Keratinocyte (primary cell): ENCODE measurements around the gene ETF1. TPM values are rescaled to one million over a fixed set of nuclear protein-coding genes. Genes with fewer than 3 reads are reported as not detected.

ENCODE experiments used
- DNase-seq: peaks from one replicate; pipeline ENCODE4 v3.0.0-alpha.2; 2011; ENCODE audit warnings: low read depth, missing footprints, low spot score
- FAIRE-seq: peaks from 2 replicates; lab custom pipeline; 2011; peaks lifted over from hg19 to GRCh38; lab: Jason Lieb, UNC
- H2AFZ ChIP-seq: 2 replicates; pipeline ENCODE4 v1.6.0; 2012; ENCODE audit warnings: low read length, control low read depth, inconsistent platforms; ENCODE audit not compliant: control insufficient read depth
- H3K27ac ChIP-seq: 2 replicates; pipeline ENCODE4 v1.5.1; 2011; ENCODE audit warnings: low read length; ENCODE audit not compliant: control insufficient read depth, insufficient read depth
- H3K27me3 ChIP-seq: 3 replicates; pipeline ENCODE4 v1.6.0; 2011; ENCODE audit warnings: low read length; ENCODE audit not compliant: control insufficient read depth, insufficient read depth; ENCODE audit errors: extremely low read depth
- H3K36me3 ChIP-seq, 2 experiments: 2 replicates in 1 of 2; 3 replicates in 1 of 2; pipeline ENCODE4 v1.5.1; 2011; ENCODE audit warnings: low read length in 2 of 2, mild to moderate bottlenecking in 1 of 2; ENCODE audit not compliant: control insufficient read depth in 2 of 2, insufficient read depth in 2 of 2; ENCODE audit errors: extremely low read depth in 1 of 2
- H3K4me1 ChIP-seq: 3 replicates; pipeline ENCODE4 v1.5.1; 2011; ENCODE audit warnings: low read length; ENCODE audit not compliant: control insufficient read depth, insufficient read depth; ENCODE audit errors: extremely low read depth
- H3K4me2 ChIP-seq: 3 replicates; pipeline ENCODE4 v1.6.0; 2011; ENCODE audit warnings: low read depth, low read length; ENCODE audit not compliant: control insufficient read depth, insufficient read depth; ENCODE audit errors: extremely low read depth
- H3K4me3 ChIP-seq, 3 experiments: fragments of 200-600 bp in 1 of 3; sonication (generic) in 1 of 3; 2 replicates in 2 of 3; 3 replicates in 1 of 3; pipeline ENCODE4 v1.5.1; 2011 to 2016; ENCODE audit warnings: low read length in 3 of 3, mild to moderate bottlenecking in 3 of 3, control low read depth in 2 of 3, inconsistent platforms in 1 of 3, low read depth in 1 of 3, mixed read lengths in 1 of 3, mixed run types in 1 of 3, moderate library complexity in 1 of 3; ENCODE audit not compliant: control insufficient read depth in 2 of 3, insufficient read depth in 2 of 3; ENCODE audit errors: extremely low read depth in 1 of 3
- H3K79me2 ChIP-seq: 2 replicates; pipeline ENCODE4 v1.6.0; 2012; ENCODE audit warnings: low read length; ENCODE audit not compliant: control insufficient read depth, insufficient read depth
- H3K9ac ChIP-seq: 3 replicates; pipeline ENCODE4 v1.6.0; 2011; ENCODE audit warnings: low read length; ENCODE audit not compliant: control insufficient read depth, insufficient read depth; ENCODE audit errors: extremely low read depth
- H3K9me1 ChIP-seq: 3 replicates; pipeline ENCODE4 v1.6.0; 2011; ENCODE audit warnings: low read length; ENCODE audit not compliant: control insufficient read depth, insufficient read depth; ENCODE audit errors: extremely low read depth
- H3K9me3 ChIP-seq: 2 replicates; pipeline ENCODE4 v1.5.1; 2012; ENCODE audit warnings: low read depth, low read length; ENCODE audit not compliant: control insufficient read depth
- H4K20me1 ChIP-seq: 3 replicates; pipeline ENCODE4 v1.6.0; 2011; ENCODE audit warnings: low read length; ENCODE audit not compliant: control insufficient read depth, insufficient read depth; ENCODE audit errors: extremely low read depth
- EZH2 ChIP-seq: IDR thresholded peaks from one replicate; pipeline ENCODE4 v1.6.1; 2012; ENCODE audit warnings: inconsistent platforms, mild to moderate bottlenecking, low read length, moderate library complexity
- dilution Hi-C: fragments of 300-500 bp; cut with MboI; formaldehyde crosslinking; loops from one replicate; pipeline ENCODE4 v1.7.0; 2020; ENCODE audit warnings: low sequenced_read_pairs; ENCODE audit not compliant: extremely low pct_ligation_motif_present
- polyA plus RNA-seq, 5 experiments: library from polyadenylated mRNA; depleted of rRNA in 3 of 5; stranded (reverse) in 3 of 5; stranded (forward) in 1 of 5; unstranded in 1 of 5; fragments of >200 nt; gene quantifications; 1 replicate in 1 of 5; 2 replicates in 3 of 5; 3 replicates in 1 of 5; pipeline versions ENCODE4 v1.2.1 to v1.2.3, GENCODE V29; 2011 to 2012; ENCODE audit warnings: missing spikeins in 2 of 5, low read depth in 1 of 5, low replicate concordance in 1 of 5
- TF ChIP-seq, protein P1 (sequence below), 3 experiments: IDR thresholded peaks in 1 of 3; conservative IDR thresholded peaks in 1 of 3; optimal IDR thresholded peaks in 1 of 3; 2 replicates in 2 of 3; 3 replicates in 1 of 3; pipeline versions ENCODE3 to v1.5.1; 2011; ENCODE audit warnings: low read length in 3 of 3, mild to moderate bottlenecking in 3 of 3, moderate library complexity in 2 of 3, control low read depth in 1 of 3, inconsistent platforms in 1 of 3; ENCODE audit not compliant: insufficient read depth in 2 of 3; ENCODE audit errors: extremely low read depth in 1 of 3

The ETF1 gene
- polyA plus RNA-seq, 1 donor (not counting 4 experiments of a cell fraction or from before 2014, with no cell fraction given): 137 TPM

DNA sequence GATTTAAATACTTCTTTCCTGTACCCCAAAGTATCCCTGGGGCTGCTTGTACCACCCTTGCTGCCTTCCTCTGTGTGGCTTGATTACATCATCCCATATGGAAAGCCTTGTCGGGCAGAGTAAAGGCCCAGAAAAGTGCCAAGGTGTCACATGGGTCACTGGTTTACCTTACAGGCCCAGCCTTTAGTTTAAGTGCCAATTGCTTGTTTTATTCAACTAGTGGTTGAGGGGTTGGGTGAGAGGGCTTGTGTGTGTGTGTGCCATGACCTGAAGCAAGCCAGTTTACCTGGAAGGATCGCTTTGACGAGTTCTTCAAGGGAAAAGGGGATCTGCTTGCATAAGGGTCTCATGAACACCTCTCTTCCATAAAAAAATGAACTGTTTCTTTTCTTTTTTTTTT lies 39.9 kb upstream of the ETF1 start:
- no peaks in the 10 kb centered on the region for H3K27me3 ChIP-seq
- no peaks in the 10 kb centered on the region for H4K20me1 ChIP-seq
- H3K4me1 ChIP-seq: no peaks in the 10 kb centered on the region
- no peak overlapping the region for H3K27ac ChIP-seq
- H3K9me3 ChIP-seq: no peaks in the 10 kb centered on the region
- dilution Hi-C loops: no loop called here
- TF ChIP-seq, protein P1, sequence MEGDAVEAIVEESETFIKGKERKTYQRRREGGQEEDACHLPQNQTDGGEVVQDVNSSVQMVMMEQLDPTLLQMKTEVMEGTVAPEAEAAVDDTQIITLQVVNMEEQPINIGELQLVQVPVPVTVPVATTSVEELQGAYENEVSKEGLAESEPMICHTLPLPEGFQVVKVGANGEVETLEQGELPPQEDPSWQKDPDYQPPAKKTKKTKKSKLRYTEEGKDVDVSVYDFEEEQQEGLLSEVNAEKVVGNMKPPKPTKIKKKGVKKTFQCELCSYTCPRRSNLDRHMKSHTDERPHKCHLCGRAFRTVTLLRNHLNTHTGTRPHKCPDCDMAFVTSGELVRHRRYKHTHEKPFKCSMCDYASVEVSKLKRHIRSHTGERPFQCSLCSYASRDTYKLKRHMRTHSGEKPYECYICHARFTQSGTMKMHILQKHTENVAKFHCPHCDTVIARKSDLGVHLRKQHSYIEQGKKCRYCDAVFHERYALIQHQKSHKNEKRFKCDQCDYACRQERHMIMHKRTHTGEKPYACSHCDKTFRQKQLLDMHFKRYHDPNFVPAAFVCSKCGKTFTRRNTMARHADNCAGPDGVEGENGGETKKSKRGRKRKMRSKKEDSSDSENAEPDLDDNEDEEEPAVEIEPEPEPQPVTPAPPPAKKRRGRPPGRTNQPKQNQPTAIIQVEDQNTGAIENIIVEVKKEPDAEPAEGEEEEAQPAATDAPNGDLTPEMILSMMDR (optimal IDR thresholded peaks at IDR 0.05 in 1 of 3, IDR thresholded peaks at IDR 0.05 in 1 of 3, conservative IDR thresholded peaks at IDR 0.05 in 1 of 3; ENCODE audit: extremely low read depth in 1 of 3, insufficient read depth in 2 of 3, low read length in 3 of 3): no peak
- no peak for TF ChIP-seq EZH2
- DNase-seq (no peak), FAIRE-seq (no peak)
- no peaks in the 10 kb centered on the region for H3K36me3 ChIP-seq
- H2AFZ ChIP-seq: no peak overlapping the region
- no peak overlapping the region for H3K9ac ChIP-seq
- no peaks in the 10 kb centered on the region for H3K9me1 ChIP-seq
- no peaks in the 10 kb centered on the region for H3K79me2 ChIP-seq
- H3K4me3 ChIP-seq: no peak overlapping the region
- H3K4me2 ChIP-seq: no peak overlapping the region

DNA sequence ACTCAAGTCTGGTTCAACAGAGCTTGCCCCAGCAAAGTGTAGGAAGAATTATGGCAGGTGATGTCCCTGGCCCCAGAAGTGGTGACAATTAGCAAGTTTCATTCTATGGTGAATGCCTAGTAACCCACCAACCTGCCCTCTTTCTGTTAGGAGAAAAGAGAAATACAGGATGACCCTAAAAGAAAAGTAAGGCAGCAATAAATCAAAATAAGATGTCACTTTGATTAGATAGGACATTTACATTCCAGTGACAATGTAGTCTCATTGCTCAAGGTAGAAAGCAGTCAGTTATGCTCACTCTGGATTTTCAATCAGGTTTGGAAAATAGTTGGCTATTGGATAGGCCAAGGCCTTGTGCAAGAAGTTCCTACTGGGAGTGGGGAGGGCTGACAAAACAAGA lies 37.7 kb upstream of the ETF1 start:
- Histone ChIP-seq H3K27ac (no peak overlapping the region), H3K4me2 (no peak overlapping the region), H3K36me3 (no peaks in the 10 kb centered on the region), H4K20me1 (no peaks in the 10 kb centered on the region), H3K79me2 (no peaks in the 10 kb centered on the region), H3K27me3 (no peaks in the 10 kb centered on the region), H3K9ac (no peak overlapping the region), H3K4me1 (peaks cover 3% of the 10 kb centered on the region), H3K9me3 (no peaks in the 10 kb centered on the region), H2AFZ (no peak overlapping the region), H3K9me1 (no peaks in the 10 kb centered on the region), H3K4me3 (no peak overlapping the region)
- no peak for FAIRE-seq
- no peak for DNase-seq
- no peak for TF ChIP-seq EZH2
- TF ChIP-seq, protein P1 (optimal IDR thresholded peaks at IDR 0.05 in 1 of 3, IDR thresholded peaks at IDR 0.05 in 1 of 3, conservative IDR thresholded peaks at IDR 0.05 in 1 of 3; ENCODE audit: extremely low read depth in 1 of 3, insufficient read depth in 2 of 3, low read length in 3 of 3): no peak
- dilution Hi-C loops: no loop called here
